GM19043 (cell line): ENCODE results near the gene TNPO1.
A peak's percentile ranks its signal among the peaks of the same experiment; 100 is the strongest.

Experiments
- ATAC-seq: cut with Tn5 transposase; IDR thresholded peaks from one replicate; pipeline ENCODE4 v1.9.1; 2021; ENCODE audit warnings: low read depth; ENCODE audit not compliant: unreplicated experiment

The TNPO1 gene

DNA sequence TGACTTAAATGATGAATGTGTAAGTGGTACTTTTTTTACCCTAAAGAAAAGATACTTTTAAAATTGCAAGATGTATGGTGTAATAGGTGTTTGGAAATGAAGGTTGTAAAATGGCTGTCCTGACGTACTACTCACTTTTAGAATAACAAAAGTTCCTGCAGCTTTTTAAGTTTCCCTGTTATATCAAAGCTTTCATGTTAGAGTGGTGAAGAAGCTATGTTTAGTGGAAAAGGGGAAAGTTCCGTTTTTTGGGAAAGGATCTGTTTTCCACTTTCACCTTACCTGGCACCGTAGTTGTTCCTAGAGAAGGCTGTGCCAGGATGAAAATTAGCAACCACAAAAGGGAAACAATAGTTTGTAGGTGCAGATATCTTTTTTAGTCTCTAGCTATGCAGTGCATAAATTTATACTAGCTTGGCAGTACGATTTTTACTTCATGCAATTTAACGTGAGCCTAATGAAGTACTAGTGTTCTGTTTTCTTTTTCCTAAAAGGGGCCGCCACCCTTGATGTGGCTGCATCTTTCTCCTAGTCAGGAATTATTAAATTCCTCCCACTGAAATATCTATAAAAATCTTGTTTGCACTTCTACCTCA lies 1.3 kb downstream of the TNPO1 start:
- no peak for ATAC-seq

DNA sequence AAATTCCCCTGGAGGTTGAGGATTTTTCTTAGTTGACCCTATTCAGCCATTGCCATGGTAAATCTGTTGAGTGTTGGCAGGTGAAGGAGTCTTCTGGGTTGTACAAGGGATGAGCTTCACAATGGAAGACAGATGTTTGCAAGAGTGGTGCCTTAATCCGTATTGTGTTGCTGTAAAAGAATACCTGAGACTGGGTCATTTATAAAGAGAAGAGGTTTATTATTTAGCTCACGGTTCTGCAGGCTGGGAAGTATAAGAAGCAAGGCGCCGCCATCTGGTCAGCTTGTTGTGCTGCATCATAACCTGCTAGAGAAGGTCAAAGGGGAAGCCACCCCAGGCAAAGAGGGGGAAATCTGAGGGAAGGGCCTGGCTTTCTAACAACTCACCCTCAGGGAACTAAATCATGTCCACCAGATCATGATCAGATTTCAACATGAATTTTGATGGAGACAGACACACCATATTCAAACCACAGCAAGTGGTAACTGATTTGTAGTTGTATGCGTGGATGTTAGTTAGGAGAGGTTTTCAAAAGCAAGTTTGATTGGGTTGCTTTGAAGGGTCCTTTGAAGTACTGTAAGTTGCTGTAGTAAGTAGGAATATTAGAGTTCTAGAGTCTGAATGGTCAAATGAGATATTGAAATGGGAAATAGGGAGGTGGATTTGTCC lies 2.5 kb downstream of the TNPO1 start:
- ATAC-seq = peak; percentile 29

DNA sequence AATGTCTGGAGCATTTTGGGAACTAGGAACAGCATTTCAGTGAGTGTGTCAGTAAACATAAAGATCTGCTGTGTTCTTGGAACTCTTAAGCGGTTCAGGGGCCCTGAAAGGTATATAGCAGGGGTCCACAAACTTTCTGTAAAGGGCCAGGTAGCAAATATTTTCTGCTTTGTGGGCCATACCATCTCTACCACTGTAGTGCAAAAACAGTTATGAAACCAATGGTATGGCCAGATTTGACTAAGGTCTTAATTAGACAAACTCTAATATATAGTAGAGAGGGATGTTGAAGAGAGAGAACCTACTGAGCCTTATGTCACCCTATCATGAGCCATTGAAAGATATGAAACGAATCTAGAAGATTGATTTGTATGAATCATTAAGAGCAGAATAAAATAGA lies 5.3 kb downstream of the TNPO1 start:
- ATAC-seq = no peak

- ATAC-seq = no peak
Measured at GRCh38 chr5:72822944-72823343, 6.5 kb downstream of the TNPO1 start.

- no peak for ATAC-seq
Measured at GRCh38 chr5:72829707-72830106, 13.2 kb downstream of the TNPO1 start.

GRCh38 chr5:72830362-72830761 lies 13.9 kb downstream of the TNPO1 start:
- no peak for ATAC-seq

- ATAC-seq = no peak
Measured at GRCh38 chr5:72831685-72832084, 15.2 kb downstream of the TNPO1 start.

DNA sequence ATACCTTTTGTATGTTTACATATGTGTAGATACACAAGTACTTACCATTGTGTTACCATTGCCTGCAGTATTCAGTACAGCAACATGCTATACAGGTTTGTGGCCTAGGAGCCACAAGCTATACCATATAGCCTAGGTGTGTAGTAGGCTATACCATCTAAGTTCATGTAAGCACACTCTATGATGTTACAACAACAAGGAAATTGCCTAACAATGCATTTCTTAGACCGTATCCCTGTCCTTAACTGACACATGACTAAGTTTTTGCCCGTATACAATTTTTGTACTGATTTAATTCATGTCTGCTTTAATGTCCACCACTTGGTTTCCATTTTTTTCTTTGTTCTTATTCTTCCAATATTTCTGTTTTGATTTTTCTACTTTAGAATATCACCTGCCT lies 18.5 kb downstream of the TNPO1 start:
- ATAC-seq = no peak

DNA sequence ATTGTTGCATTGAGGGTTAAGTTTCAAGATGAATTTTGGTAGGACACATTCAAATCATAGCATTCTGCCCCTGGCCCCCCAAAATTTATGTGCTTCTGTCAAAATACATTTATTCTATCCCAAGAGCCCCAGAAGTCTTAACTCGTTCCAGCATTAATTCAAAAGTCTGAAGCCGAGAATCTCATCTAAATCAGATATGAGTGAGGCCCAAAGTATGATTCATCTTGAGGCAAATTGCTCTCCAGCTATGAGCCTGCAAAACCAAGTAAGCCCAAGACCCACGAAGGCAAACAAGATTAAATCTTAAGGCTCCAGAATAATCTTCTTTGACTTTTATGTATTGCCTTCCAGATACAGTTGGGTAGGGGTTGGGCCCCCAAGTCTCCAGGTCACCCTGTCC lies 19.2 kb downstream of the TNPO1 start:
- ATAC-seq = no peak

DNA sequence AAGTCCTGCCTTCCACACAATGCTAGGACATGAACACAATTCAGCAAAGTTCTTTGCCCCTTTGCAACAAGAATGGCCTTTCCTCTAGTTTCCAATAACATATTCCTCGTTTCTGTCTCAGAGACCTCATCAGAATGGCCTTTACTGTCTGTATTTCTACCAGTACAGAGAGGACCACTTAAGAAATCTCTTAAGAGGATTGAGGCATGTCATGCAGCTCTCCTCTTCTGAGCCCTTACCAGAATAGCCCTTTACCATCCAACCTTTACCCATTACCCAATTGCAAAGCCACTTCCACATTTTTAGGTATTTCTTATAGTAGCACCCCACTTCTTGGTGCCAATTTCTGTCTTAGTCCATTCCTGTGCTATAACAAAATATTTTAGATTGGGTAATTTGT lies 20.3 kb downstream of the TNPO1 start:
- no peak for ATAC-seq

- no peak for ATAC-seq
Measured at GRCh38 chr5:72837524-72838096, 21.1 kb downstream of the TNPO1 start.

DNA sequence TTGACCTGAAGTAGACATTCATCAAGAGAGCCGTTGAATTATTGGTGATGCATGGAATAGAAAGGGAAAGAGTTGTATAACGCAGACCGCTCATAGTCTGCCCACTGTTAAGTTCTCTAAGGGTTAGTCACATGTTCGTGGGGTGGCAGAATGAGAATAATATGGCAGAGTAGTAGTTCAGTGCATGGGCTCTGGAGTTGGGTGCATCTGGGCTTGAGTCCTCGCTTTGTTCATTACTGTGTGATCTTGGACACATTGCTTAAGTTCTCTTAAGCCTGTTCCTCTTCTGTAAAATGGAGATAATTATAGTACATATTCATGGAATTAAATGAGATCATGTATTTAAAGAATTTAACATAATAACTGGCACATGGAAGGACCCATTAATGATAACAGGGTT lies 23.6 kb downstream of the TNPO1 start:
- no peak for ATAC-seq

GRCh38 chr5:72841756-72842535 lies 25.5 kb downstream of the TNPO1 start:
- no peak for ATAC-seq

- ATAC-seq = no peak
Measured at GRCh38 chr5:72842816-72843215, 26.4 kb downstream of the TNPO1 start.

- no peak for ATAC-seq
Measured at GRCh38 chr5:72844218-72844603, 27.8 kb downstream of the TNPO1 start.

DNA sequence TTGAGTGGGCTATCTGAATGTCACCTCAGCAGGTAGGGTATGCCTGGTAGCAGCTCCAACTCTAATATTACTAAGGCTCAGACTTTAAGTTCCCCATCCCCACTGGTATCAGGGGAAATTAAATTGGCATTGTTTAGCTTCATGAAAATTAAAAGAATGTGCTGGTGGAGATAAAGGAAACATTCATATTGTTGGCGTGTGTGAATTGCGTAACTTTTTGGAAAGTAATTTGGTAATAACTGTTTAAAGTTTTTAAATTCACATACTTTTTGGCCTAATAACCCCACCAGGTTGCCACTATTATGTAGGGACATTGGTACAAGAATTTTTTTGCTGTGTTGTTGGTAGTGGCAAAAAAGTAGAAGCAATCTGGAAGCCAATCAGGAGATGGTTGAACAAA lies 29.4 kb downstream of the TNPO1 start:
- ATAC-seq = no peak

GRCh38 chr5:72846483-72846882 lies 30.0 kb downstream of the TNPO1 start:
- ATAC-seq = no peak

DNA sequence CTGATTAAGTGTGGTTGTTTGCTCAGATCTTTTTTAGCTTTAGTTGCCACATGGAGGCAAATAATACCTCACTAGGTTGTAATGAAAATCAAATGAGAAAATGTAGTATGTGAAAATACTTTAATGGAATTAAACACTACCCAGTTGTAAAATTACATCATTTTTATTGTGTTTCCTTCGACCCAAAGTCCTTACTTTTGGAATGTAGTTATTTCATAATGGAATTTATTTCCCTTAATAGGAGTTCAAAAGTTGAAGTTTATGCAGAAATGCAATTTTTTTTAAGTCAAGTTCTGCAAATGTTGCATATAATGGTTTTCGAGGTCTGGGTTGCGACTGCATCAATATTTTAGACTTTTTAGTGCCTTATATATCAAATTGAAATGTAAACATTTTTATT lies 31.0 kb downstream of the TNPO1 start:
- ATAC-seq = no peak

- ATAC-seq = peak; percentile 86
Measured at GRCh38 chr5:72847989-72848473, 31.6 kb downstream of the TNPO1 start.

- ATAC-seq = peak; percentile 53
Measured at GRCh38 chr5:72848474-72849428, 32.3 kb downstream of the TNPO1 start.
